ENCODE measurements around the gene NFATC2.
"Not testable (repeated sequence)": the region's sequence is repeated elsewhere in the genome, so short reads cannot be mapped to it uniquely, and the experiment has no call there.

GRCh38 chr20:51540074-51540473 lies 2.4 kb downstream of the NFATC2 start:
- TF ChIP-seq, protein P1, sequence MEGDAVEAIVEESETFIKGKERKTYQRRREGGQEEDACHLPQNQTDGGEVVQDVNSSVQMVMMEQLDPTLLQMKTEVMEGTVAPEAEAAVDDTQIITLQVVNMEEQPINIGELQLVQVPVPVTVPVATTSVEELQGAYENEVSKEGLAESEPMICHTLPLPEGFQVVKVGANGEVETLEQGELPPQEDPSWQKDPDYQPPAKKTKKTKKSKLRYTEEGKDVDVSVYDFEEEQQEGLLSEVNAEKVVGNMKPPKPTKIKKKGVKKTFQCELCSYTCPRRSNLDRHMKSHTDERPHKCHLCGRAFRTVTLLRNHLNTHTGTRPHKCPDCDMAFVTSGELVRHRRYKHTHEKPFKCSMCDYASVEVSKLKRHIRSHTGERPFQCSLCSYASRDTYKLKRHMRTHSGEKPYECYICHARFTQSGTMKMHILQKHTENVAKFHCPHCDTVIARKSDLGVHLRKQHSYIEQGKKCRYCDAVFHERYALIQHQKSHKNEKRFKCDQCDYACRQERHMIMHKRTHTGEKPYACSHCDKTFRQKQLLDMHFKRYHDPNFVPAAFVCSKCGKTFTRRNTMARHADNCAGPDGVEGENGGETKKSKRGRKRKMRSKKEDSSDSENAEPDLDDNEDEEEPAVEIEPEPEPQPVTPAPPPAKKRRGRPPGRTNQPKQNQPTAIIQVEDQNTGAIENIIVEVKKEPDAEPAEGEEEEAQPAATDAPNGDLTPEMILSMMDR (IDR thresholded peaks at IDR 0.05) = not testable (repeated sequence)
- not testable (repeated sequence) for TF ChIP-seq POLR2A (IDR thresholded peaks at IDR 0.05)
